ENCODE data around the gene PSMD10.

Gene PSMD10

DNA sequence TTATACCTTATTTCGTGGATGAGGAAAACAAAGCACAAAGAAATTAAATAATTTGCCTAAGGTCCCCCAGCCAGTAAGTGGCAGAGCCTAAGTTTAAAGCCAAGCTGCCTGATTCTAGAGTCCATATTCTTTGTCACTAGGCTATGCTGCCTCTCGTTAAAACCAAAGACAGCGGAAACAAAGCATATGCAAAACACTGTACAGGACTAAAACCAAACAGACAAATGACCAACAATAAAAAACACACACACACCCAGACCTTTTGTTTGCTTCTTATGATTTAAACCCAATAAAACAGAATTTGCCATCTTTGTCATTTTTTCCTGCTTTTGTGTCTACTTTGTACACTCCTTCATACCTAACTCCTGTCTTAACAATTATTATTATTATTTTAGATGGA is 56.6 kb downstream of the PSMD10 start:
- no peak overlapping the region for H3K4me3 ChIP-seq (replicated peaks; ENCODE audit: low read depth, low read length)
- no peak for DNase-seq (ENCODE audit: low read depth)
- no peak for TF ChIP-seq CTCF (IDR thresholded peaks at IDR 0.05; ENCODE audit: low read length, missing control alignments)
